H1 (cell line): Measurements from ENCODE around the gene EME2. TPM values are rescaled to one million over a fixed set of nuclear protein-coding genes. Genes with fewer than 3 reads are reported as not detected.

Experiments
- CTCF ChIA-PET: fragments of 300-600 bp; sonication (Branson Sonifier 250); formaldehyde crosslinking; loops from one replicate; lab custom pipeline; 2021; ENCODE audit not compliant: partially characterized antibody; lab: Charles Lee
- POLR2A ChIA-PET: fragments of 300-600 bp; sonication (Branson Sonifier 250); formaldehyde crosslinking; loops from one replicate; lab custom pipeline; 2021; ENCODE audit warnings: inconsistent platforms; ENCODE audit not compliant: partially characterized antibody; lab: Charles Lee
- DNase-seq, 2 experiments: peaks; one replicate each; pipeline versions ENCODE4 v3.0.0 to v3.0.0-alpha.2; 2010 to 2022; ENCODE audit warnings: low spot score in 2 of 2, low read depth in 1 of 2, mixed read lengths in 1 of 2
- FAIRE-seq: peaks from 2 replicates; lab custom pipeline; 2011; peaks lifted over from hg19 to GRCh38; lab: Jason Lieb, UNC
- H2AFZ ChIP-seq: 2 replicates; pipeline ENCODE4 v1.8.1; 2012; ENCODE audit warnings: low read length, inconsistent platforms
- H2AK5ac ChIP-seq: 2 replicates; pipeline ENCODE4 v1.6.1; 2013; ENCODE audit warnings: low read depth, low read length
- H2BK120ac ChIP-seq: replicated peaks from 2 replicates; pipeline ENCODE3; 2013; ENCODE audit warnings: low read depth, low read length, inconsistent platforms
- H2BK12ac ChIP-seq: 2 replicates; pipeline ENCODE4 v1.6.1; 2013; ENCODE audit warnings: low read depth, low read length
- H2BK15ac ChIP-seq: 2 replicates; pipeline ENCODE4 v1.6.1; 2013; ENCODE audit warnings: low read length
- H2BK20ac ChIP-seq: 2 replicates; pipeline ENCODE4 v1.6.1; 2013; ENCODE audit warnings: low read length
- H2BK5ac ChIP-seq: 2 replicates; pipeline ENCODE4 v1.6.1; 2013; ENCODE audit warnings: low read depth, low read length
- H3K14ac ChIP-seq: 2 replicates; pipeline ENCODE4 v1.6.1; 2013; ENCODE audit warnings: inconsistent platforms; ENCODE audit not compliant: insufficient read length
- H3K18ac ChIP-seq: 2 replicates; pipeline ENCODE4 v1.6.1; 2013; ENCODE audit warnings: low read length; ENCODE audit errors: extremely low read depth
- H3K23ac ChIP-seq: 2 replicates; pipeline ENCODE4 v1.6.1; 2013; ENCODE audit warnings: inconsistent platforms; ENCODE audit not compliant: insufficient read length
- H3K23me2 ChIP-seq: 2 replicates; pipeline ENCODE4 v1.6.1; 2013; ENCODE audit warnings: low read depth, low read length
- H3K27ac ChIP-seq: 2 replicates; pipeline ENCODE4 v1.6.1; 2011; ENCODE audit warnings: low read depth, low read length, inconsistent platforms
- H3K27me3 ChIP-seq, 4 experiments: replicated peaks in 1 of 4; 1 replicate in 1 of 4; 2 replicates in 3 of 4; pipeline versions ENCODE4 v1.6.1 to v1.8.1; 2011 to 2013; ENCODE audit warnings: low read length in 3 of 4, mild to moderate bottlenecking in 3 of 4, inconsistent platforms in 2 of 4, mixed read lengths in 2 of 4, moderate library complexity in 1 of 4; ENCODE audit not compliant: control insufficient read depth in 3 of 4, insufficient read depth in 3 of 4; ENCODE audit errors: extremely low read depth in 1 of 4
- H3K36me3 ChIP-seq, 4 experiments: 2 replicates each; pipeline versions ENCODE4 v1.6.1 to v1.8.1; 2011 to 2013; ENCODE audit warnings: mild to moderate bottlenecking in 4 of 4, low read length in 3 of 4, moderate library complexity in 2 of 4, control low read depth in 1 of 4, inconsistent platforms in 1 of 4; ENCODE audit not compliant: insufficient read depth in 4 of 4, control insufficient read depth in 2 of 4
- H3K4ac ChIP-seq: replicated peaks from 2 replicates; pipeline ENCODE3; 2013; ENCODE audit warnings: low read length, low read depth, mixed read lengths, inconsistent platforms; ENCODE audit not compliant: insufficient read length
- H3K4me1 ChIP-seq, 4 experiments: replicated peaks in 1 of 4; 1 replicate in 1 of 4; 2 replicates in 3 of 4; pipeline versions ENCODE4 v1.6.1 to v1.8.1; 2011 to 2013; ENCODE audit warnings: low read length in 3 of 4, inconsistent platforms in 2 of 4, mixed read lengths in 1 of 4; ENCODE audit not compliant: insufficient read depth in 4 of 4, control insufficient read depth in 3 of 4
- H3K4me2 ChIP-seq, 2 experiments: 2 replicates each; pipeline versions ENCODE4 v1.6.1 to v1.8.1; 2011 to 2013; ENCODE audit warnings: low read depth in 2 of 2, low read length in 2 of 2, control low read depth in 1 of 2, inconsistent platforms in 1 of 2, mild to moderate bottlenecking in 1 of 2; ENCODE audit not compliant: insufficient read depth in 1 of 2
- H3K4me3 ChIP-seq, 4 experiments: fragments of 200-600, 300-600 bp in 1 of 4; sonication (generic), shearing (Covaris generic), sonication (Bioruptor Twin) in 1 of 4; 2 replicates each; pipeline versions ENCODE4 v1.5.1 to v1.8.1; 2011 to 2016; ENCODE audit warnings: low read length in 4 of 4, low read depth in 3 of 4, control low read depth in 2 of 4, inconsistent platforms in 2 of 4, mild to moderate bottlenecking in 2 of 4, mixed read lengths in 1 of 4, moderate library complexity in 1 of 4; ENCODE audit not compliant: insufficient read depth in 2 of 4; ENCODE audit errors: extremely low read depth in 1 of 4
- H3K56ac ChIP-seq: replicated peaks from 2 replicates; pipeline ENCODE3; 2013; ENCODE audit warnings: low read depth, mild to moderate bottlenecking, mixed read lengths, low read length, inconsistent platforms; ENCODE audit not compliant: insufficient read length
- H3K79me1 ChIP-seq: 2 replicates; pipeline ENCODE4 v1.6.1; 2013; ENCODE audit warnings: low read depth, low read length, control low read depth
- H3K79me2 ChIP-seq, 2 experiments: 2 replicates each; pipeline versions ENCODE4 v1.6.1 to v1.8.1; 2012 to 2013; ENCODE audit warnings: low read length in 2 of 2, mild to moderate bottlenecking in 2 of 2, inconsistent platforms in 1 of 2; ENCODE audit not compliant: insufficient read depth in 2 of 2, control insufficient read depth in 1 of 2
- H3K9ac ChIP-seq, 4 experiments: replicated peaks in 1 of 4; 1 replicate in 1 of 4; 2 replicates in 3 of 4; pipeline versions ENCODE4 v1.6.1 to v1.8.1; 2011 to 2013; ENCODE audit warnings: low read depth in 3 of 4, low read length in 3 of 4, control low read depth in 2 of 4, mild to moderate bottlenecking in 2 of 4, moderate library complexity in 2 of 4, inconsistent platforms in 1 of 4; ENCODE audit errors: extremely low read depth in 1 of 4
- H3K9me3 ChIP-seq, 2 experiments: 2 replicates each; pipeline versions ENCODE4 v1.6.1 to v1.8.1; 2012 to 2013; ENCODE audit warnings: mild to moderate bottlenecking in 2 of 2, moderate library complexity in 2 of 2, control low read depth in 1 of 2, inconsistent platforms in 1 of 2, low read depth in 1 of 2, low read length in 1 of 2, mixed read lengths in 1 of 2; ENCODE audit not compliant: insufficient read depth in 2 of 2
- H4K20me1 ChIP-seq, 2 experiments: replicated peaks in 1 of 2; 2 replicates each; pipeline versions ENCODE3 to v1.8.1; 2011 to 2013; ENCODE audit warnings: inconsistent platforms in 2 of 2, low read length in 2 of 2, mild to moderate bottlenecking in 1 of 2; ENCODE audit not compliant: insufficient read depth in 2 of 2, control insufficient read depth in 1 of 2
- H4K5ac ChIP-seq: 2 replicates; pipeline ENCODE4 v1.6.1; 2013; ENCODE audit warnings: low read length, low read depth, mixed read lengths, inconsistent platforms; ENCODE audit not compliant: insufficient read length
- H4K8ac ChIP-seq: 2 replicates; pipeline ENCODE4 v1.8.0; 2013; ENCODE audit warnings: mild to moderate bottlenecking, moderate library complexity, low read length, inconsistent platforms; ENCODE audit not compliant: insufficient read depth; ENCODE audit errors: extremely low read depth
- H4K91ac ChIP-seq: replicated peaks from 2 replicates; pipeline ENCODE3; 2013; ENCODE audit warnings: low read length, mixed read lengths, inconsistent platforms; ENCODE audit not compliant: insufficient read length
- ATF2 ChIP-seq: IDR thresholded peaks from 2 replicates; pipeline ENCODE4 v1.6.1; 2012; ENCODE audit warnings: low read length, inconsistent platforms
- CBX8 ChIP-seq: fragments of 300-800, 300-1000 bp; sonication (generic); IDR thresholded peaks from 2 replicates; pipeline ENCODE4 v1.7.1; 2016; ENCODE audit warnings: low read depth, low read length, borderline replicate concordance
- CEBPB ChIP-seq: IDR thresholded peaks from 2 replicates; pipeline ENCODE4 v1.6.1; 2012; ENCODE audit warnings: low read depth, low read length
- HDAC2 ChIP-seq, 2 experiments: fragments of 300-600 bp in 1 of 2; sonication (generic) in 1 of 2; IDR thresholded peaks; 2 replicates each; pipeline ENCODE4 v1.6.1; 2011 to 2012; ENCODE audit warnings: low read depth in 2 of 2, low read length in 2 of 2, mild to moderate bottlenecking in 2 of 2, moderate library complexity in 2 of 2, borderline replicate concordance in 1 of 2, inconsistent platforms in 1 of 2
- JUN ChIP-seq: IDR thresholded peaks from 2 replicates; pipeline ENCODE4 v1.6.1; 2011; ENCODE audit warnings: low read depth, mild to moderate bottlenecking, improper control_type of control experiment, low read length
- TAF1 ChIP-seq: IDR thresholded peaks from 2 replicates; pipeline ENCODE4 v1.6.1; 2011; ENCODE audit warnings: mild to moderate bottlenecking, low read depth, low read length
- WGBS, 2 experiments: shearing (Covaris generic) in 1 of 2; methylation state at CpG; one replicate each; pipeline versions ENCODE4 v1.1.6 to v1.1.7; 2013 to 2015; ENCODE audit warnings: low lambda C conversion rate in 2 of 2, mixed read lengths in 2 of 2, inconsistent platforms in 1 of 2, low coverage in 1 of 2, missing lambda C conversion rate in 1 of 2; ENCODE audit not compliant: insufficient replicate concordance in 2 of 2, insufficient coverage in 1 of 2, insufficient read length in 1 of 2; ENCODE audit errors: extremely low coverage in 1 of 2, missing lambda C conversion rate in 1 of 2; 5-methylcytosine and 5-hydroxymethylcytosine counted together
- polyA plus RNA-seq, 7 experiments: library from polyadenylated mRNA; depleted of rRNA in 3 of 7; stranded (reverse) in 5 of 7; unstranded in 2 of 7; fragments of >200 nt in 5 of 7; fragments of 200-250 nt in 2 of 7; gene quantifications; 1 replicate in 5 of 7; 2 replicates in 1 of 7; 4 replicates in 1 of 7; pipeline versions ENCODE4 v1.2.1 to v1.2.3, GENCODE V29; 2011 to 2013; ENCODE audit warnings: missing spikeins in 2 of 7, mixed read lengths in 2 of 7
- total RNA-seq: library from RNA; stranded (reverse); fragmentation: NEBNext Ultra II Directional; extraction: Animal tissue kit (Norgen Biotek cat#: 25700); gene quantifications from 2 replicates; pipeline ENCODE4 v1.2.1, GENCODE V29; 2021

EME2 gene
- total and polyA plus RNA-seq, 2 of the 8 experiments (the other 6 are each of a cell fraction or from before 2014, with no cell fraction given): 13.1 to 19.7 TPM

GRCh38 chr16:1786242-1787055 is 13.8 kb downstream of the EME2 start:
- Histone ChIP-seq H3K27me3 (no peaks in the 10 kb centered on the region), H3K23ac (no peak overlapping the region), H3K79me1 (peaks cover 13% of the 10 kb centered on the region; the same call in 1 of the 2 replicates), H3K4me2 (no peak overlapping the region), H3K36me3 (peaks cover 0 to 40% (median 2%) of the 10 kb centered on the region in 4 experiments; a peak in 4 of 8 replicates), H2BK12ac (no peak overlapping the region), H3K18ac (no peak overlapping the region), H2BK20ac (no peak overlapping the region), H2AFZ (no peak overlapping the region), H4K91ac (no peak overlapping the region), H3K23me2 (peaks cover 3% of the 10 kb centered on the region; the same call in 1 of the 2 replicates), H3K4me1 (peaks cover 0 to 2% (median under 1%) of the 10 kb centered on the region in 4 experiments; a peak in 4 of 7 replicates), H3K9ac (no peak overlapping the region), H2BK120ac (no peak overlapping the region), H3K4ac (no peak overlapping the region), H3K79me2 (peaks cover 0 to 35% of the 10 kb centered on the region in 2 experiments; a peak in 3 of 4 replicates), H3K56ac (no peak overlapping the region), H4K20me1 (peaks cover 20 to 21% of the 10 kb centered on the region in 2 experiments), H2BK5ac (no peak overlapping the region), H3K9me3 (no peaks in the 10 kb centered on the region), H2BK15ac (no peak overlapping the region), H3K14ac (no peak overlapping the region), H2AK5ac (no peak overlapping the region), H4K8ac (no peak overlapping the region; the same call in 1 of the 2 replicates), H3K4me3 (no peak overlapping the region), H4K5ac (no peak overlapping the region), H3K27ac (no peak overlapping the region)
- ChIA-PET POLR2A (interaction anchor here (1.6 to 4.0 kb wide), 3 partner anchors 11 to 18 kb away, joined by 3 to 13 read pairs (median 5); partner anchors contain the start of gene NME3), CTCF (interaction anchor here (1.4 kb wide), 1 partner anchor 12 kb away, joined by 4 read pairs; no protein-coding TSS in a partner anchor)
- FAIRE-seq (no peak), DNase-seq (peak in 1 of 2 experiments; percentile 62)
- WGBS, 2 experiments: 90% methylated on average over 39 of the region's 51 CpGs; no CpG with 5 or more reads in 1 of the 2 experiments
- TF ChIP-seq CBX8: no peak
- no peak for TF ChIP-seq TAF1
- TF ChIP-seq JUN: no peak
- TF ChIP-seq ATF2: no peak
- no peak for TF ChIP-seq HDAC2 (IDR thresholded peaks at IDR 0.05; ENCODE audit: borderline replicate concordance in 1 of 2, low read depth in 2 of 2, low read length in 2 of 2)
- no peak for TF ChIP-seq CEBPB
